HL-60 (cell line): ENCODE data around the gene BCL6.
A peak's percentile ranks its signal among the peaks of the same experiment; 100 is the strongest.

Source experiments
- DNase-seq, 2 experiments: peaks; one replicate each; pipeline ENCODE4 v3.0.0-alpha.2; 2010 to 2020; ENCODE audit warnings: low read depth in 1 of 2, low spot score in 1 of 2
- H3K27ac ChIP-seq: fragments of 250-450 bp; sonication (Bioruptor Pico); replicated peaks from 2 replicates; pipeline ENCODE4 v1.5.1; 2020; ENCODE audit warnings: mild to moderate bottlenecking, moderate library complexity
- H3K27me3 ChIP-seq: fragments of 250-450 bp; sonication (Bioruptor Pico); 2 replicates; pipeline ENCODE4 v1.5.1; 2021; ENCODE audit warnings: mild to moderate bottlenecking, moderate library complexity; ENCODE audit not compliant: insufficient read depth, poor library complexity, severe bottlenecking
- H3K4me3 ChIP-seq: replicated peaks from 2 replicates; pipeline ENCODE4 v1.5.1; 2011; ENCODE audit warnings: mild to moderate bottlenecking, control low read depth, low read length; ENCODE audit not compliant: insufficient read depth
- CTCF ChIP-seq: IDR thresholded peaks from one replicate; pipeline ENCODE4 v1.5.1; 2011; ENCODE audit warnings: low read length, control low read depth, inconsistent platforms; ENCODE audit not compliant: insufficient read depth
- GABPA ChIP-seq: IDR thresholded peaks from 2 replicates; pipeline ENCODE4 v1.6.1; 2012; ENCODE audit warnings: low read depth
- POLR2AphosphoS5 ChIP-seq: IDR thresholded peaks from 2 replicates; pipeline ENCODE4 v1.6.1; 2012; ENCODE audit warnings: low read depth
- REST ChIP-seq: IDR thresholded peaks from 2 replicates; pipeline ENCODE4 v1.6.1; 2012; ENCODE audit warnings: low read depth; ENCODE audit not compliant: insufficient replicate concordance
- SPI1 ChIP-seq: IDR thresholded peaks from 2 replicates; pipeline ENCODE4 v1.6.1; 2012; ENCODE audit warnings: low read depth, mild to moderate bottlenecking, borderline replicate concordance

The BCL6 gene

GRCh38 chr3:187782006-187782405, 36.7 kb upstream of the BCL6 start:
- no peak for DNase-seq
- Histone ChIP-seq H3K4me3 (no peak overlapping the region), H3K27me3 (no peaks in the 10 kb centered on the region), H3K27ac (no peak overlapping the region)
- TF ChIP-seq REST (no peak), SPI1 (no peak), GABPA (no peak), CTCF (no peak), POLR2AphosphoS5 (no peak)

- no peaks in the 10 kb centered on the region for H3K27me3 ChIP-seq
- DNase-seq = no peak
- TF ChIP-seq POLR2AphosphoS5 (no peak), REST (no peak), GABPA (no peak), CTCF (no peak), SPI1 (no peak)
- no peak overlapping the region for H3K4me3 ChIP-seq
- no peak overlapping the region for H3K27ac ChIP-seq
These were observed 35.7 kb upstream of the BCL6 start for GRCh38 chr3:187781001-187781400.

GRCh38 chr3:187778726-187779125, 33.5 kb upstream of the BCL6 start:
- Histone ChIP-seq H3K27me3 (no peaks in the 10 kb centered on the region), H3K4me3 (no peak overlapping the region), H3K27ac (peak overlapping the region; percentile 10)
- TF ChIP-seq POLR2AphosphoS5 = no peak
- TF ChIP-seq SPI1 = no peak
- no peak for TF ChIP-seq GABPA
- TF ChIP-seq CTCF = no peak
- no peak for TF ChIP-seq REST
- no peak for DNase-seq
